Keratinocyte (primary cell): ENCODE data around the gene NOP9. TPM values are rescaled to one million over a fixed set of nuclear protein-coding genes. Genes with fewer than 3 reads are reported as not detected.

Experiments used
- DNase-seq: peaks from one replicate; pipeline ENCODE4 v3.0.0-alpha.2; 2011; ENCODE audit warnings: low read depth, missing footprints, low spot score
- FAIRE-seq: peaks from 2 replicates; lab custom pipeline; 2011; peaks lifted over from hg19 to GRCh38; lab: Jason Lieb, UNC
- H2AFZ ChIP-seq: 2 replicates; pipeline ENCODE4 v1.6.0; 2012; ENCODE audit warnings: low read length, control low read depth, inconsistent platforms; ENCODE audit not compliant: control insufficient read depth
- H3K27ac ChIP-seq: 2 replicates; pipeline ENCODE4 v1.5.1; 2011; ENCODE audit warnings: low read length; ENCODE audit not compliant: control insufficient read depth, insufficient read depth
- H3K27me3 ChIP-seq: 3 replicates; pipeline ENCODE4 v1.6.0; 2011; ENCODE audit warnings: low read length; ENCODE audit not compliant: control insufficient read depth, insufficient read depth; ENCODE audit errors: extremely low read depth
- H3K36me3 ChIP-seq, 2 experiments: 2 replicates in 1 of 2; 3 replicates in 1 of 2; pipeline ENCODE4 v1.5.1; 2011; ENCODE audit warnings: low read length in 2 of 2, mild to moderate bottlenecking in 1 of 2; ENCODE audit not compliant: control insufficient read depth in 2 of 2, insufficient read depth in 2 of 2; ENCODE audit errors: extremely low read depth in 1 of 2
- H3K4me1 ChIP-seq: 3 replicates; pipeline ENCODE4 v1.5.1; 2011; ENCODE audit warnings: low read length; ENCODE audit not compliant: control insufficient read depth, insufficient read depth; ENCODE audit errors: extremely low read depth
- H3K4me2 ChIP-seq: 3 replicates; pipeline ENCODE4 v1.6.0; 2011; ENCODE audit warnings: low read depth, low read length; ENCODE audit not compliant: control insufficient read depth, insufficient read depth; ENCODE audit errors: extremely low read depth
- H3K4me3 ChIP-seq, 3 experiments: fragments of 200-600 bp in 1 of 3; sonication (generic) in 1 of 3; 2 replicates in 2 of 3; 3 replicates in 1 of 3; pipeline ENCODE4 v1.5.1; 2011 to 2016; ENCODE audit warnings: low read length in 3 of 3, mild to moderate bottlenecking in 3 of 3, control low read depth in 2 of 3, inconsistent platforms in 1 of 3, low read depth in 1 of 3, mixed read lengths in 1 of 3, mixed run types in 1 of 3, moderate library complexity in 1 of 3; ENCODE audit not compliant: control insufficient read depth in 2 of 3, insufficient read depth in 2 of 3; ENCODE audit errors: extremely low read depth in 1 of 3
- H3K79me2 ChIP-seq: 2 replicates; pipeline ENCODE4 v1.6.0; 2012; ENCODE audit warnings: low read length; ENCODE audit not compliant: control insufficient read depth, insufficient read depth
- H3K9ac ChIP-seq: 3 replicates; pipeline ENCODE4 v1.6.0; 2011; ENCODE audit warnings: low read length; ENCODE audit not compliant: control insufficient read depth, insufficient read depth; ENCODE audit errors: extremely low read depth
- H3K9me1 ChIP-seq: 3 replicates; pipeline ENCODE4 v1.6.0; 2011; ENCODE audit warnings: low read length; ENCODE audit not compliant: control insufficient read depth, insufficient read depth; ENCODE audit errors: extremely low read depth
- H3K9me3 ChIP-seq: 2 replicates; pipeline ENCODE4 v1.5.1; 2012; ENCODE audit warnings: low read depth, low read length; ENCODE audit not compliant: control insufficient read depth
- H4K20me1 ChIP-seq: 3 replicates; pipeline ENCODE4 v1.6.0; 2011; ENCODE audit warnings: low read length; ENCODE audit not compliant: control insufficient read depth, insufficient read depth; ENCODE audit errors: extremely low read depth
- EZH2 ChIP-seq: IDR thresholded peaks from one replicate; pipeline ENCODE4 v1.6.1; 2012; ENCODE audit warnings: inconsistent platforms, mild to moderate bottlenecking, low read length, moderate library complexity
- dilution Hi-C: fragments of 300-500 bp; cut with MboI; formaldehyde crosslinking; loops from one replicate; pipeline ENCODE4 v1.7.0; 2020; ENCODE audit warnings: low sequenced_read_pairs; ENCODE audit not compliant: extremely low pct_ligation_motif_present
- polyA plus RNA-seq, 5 experiments: library from polyadenylated mRNA; depleted of rRNA in 3 of 5; stranded (reverse) in 3 of 5; stranded (forward) in 1 of 5; unstranded in 1 of 5; fragments of >200 nt; gene quantifications; 1 replicate in 1 of 5; 2 replicates in 3 of 5; 3 replicates in 1 of 5; pipeline versions ENCODE4 v1.2.1 to v1.2.3, GENCODE V29; 2011 to 2012; ENCODE audit warnings: missing spikeins in 2 of 5, low read depth in 1 of 5, low replicate concordance in 1 of 5
- TF ChIP-seq, protein P1 (sequence below), 3 experiments: IDR thresholded peaks in 1 of 3; conservative IDR thresholded peaks in 1 of 3; optimal IDR thresholded peaks in 1 of 3; 2 replicates in 2 of 3; 3 replicates in 1 of 3; pipeline versions ENCODE3 to v1.5.1; 2011; ENCODE audit warnings: low read length in 3 of 3, mild to moderate bottlenecking in 3 of 3, moderate library complexity in 2 of 3, control low read depth in 1 of 3, inconsistent platforms in 1 of 3; ENCODE audit not compliant: insufficient read depth in 2 of 3; ENCODE audit errors: extremely low read depth in 1 of 3

NOP9 gene
- polyA plus RNA-seq, 1 donor (not counting 4 experiments of a cell fraction or from before 2014, with no cell fraction given), result 19.9 TPM

- Histone ChIP-seq H3K79me2 (no peaks in the 10 kb centered on the region), H3K9ac (peak within 1 kb of the TSS; percentile 6), H3K36me3 (peaks cover 13 to 16% of the 10 kb centered on the region in 2 experiments), H3K4me3 (peak within 1 kb of the TSS in 2 of 3 experiments; percentile 3 to 9), H3K4me2 (peak within 1 kb of the TSS; percentile 46), H2AFZ (no peak within 1 kb of the TSS), H4K20me1 (no peaks in the 10 kb centered on the region), H3K9me3 (no peaks in the 10 kb centered on the region), H3K9me1 (no peaks in the 10 kb centered on the region), H3K27ac (peak within 1 kb of the TSS; percentile 15), H3K27me3 (no peaks in the 10 kb centered on the region), H3K4me1 (peaks cover 33% of the 10 kb centered on the region)
- dilution Hi-C loops, result no loop called here
- DNase-seq, result no peak
- TF ChIP-seq, protein P1, sequence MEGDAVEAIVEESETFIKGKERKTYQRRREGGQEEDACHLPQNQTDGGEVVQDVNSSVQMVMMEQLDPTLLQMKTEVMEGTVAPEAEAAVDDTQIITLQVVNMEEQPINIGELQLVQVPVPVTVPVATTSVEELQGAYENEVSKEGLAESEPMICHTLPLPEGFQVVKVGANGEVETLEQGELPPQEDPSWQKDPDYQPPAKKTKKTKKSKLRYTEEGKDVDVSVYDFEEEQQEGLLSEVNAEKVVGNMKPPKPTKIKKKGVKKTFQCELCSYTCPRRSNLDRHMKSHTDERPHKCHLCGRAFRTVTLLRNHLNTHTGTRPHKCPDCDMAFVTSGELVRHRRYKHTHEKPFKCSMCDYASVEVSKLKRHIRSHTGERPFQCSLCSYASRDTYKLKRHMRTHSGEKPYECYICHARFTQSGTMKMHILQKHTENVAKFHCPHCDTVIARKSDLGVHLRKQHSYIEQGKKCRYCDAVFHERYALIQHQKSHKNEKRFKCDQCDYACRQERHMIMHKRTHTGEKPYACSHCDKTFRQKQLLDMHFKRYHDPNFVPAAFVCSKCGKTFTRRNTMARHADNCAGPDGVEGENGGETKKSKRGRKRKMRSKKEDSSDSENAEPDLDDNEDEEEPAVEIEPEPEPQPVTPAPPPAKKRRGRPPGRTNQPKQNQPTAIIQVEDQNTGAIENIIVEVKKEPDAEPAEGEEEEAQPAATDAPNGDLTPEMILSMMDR (optimal IDR thresholded peaks at IDR 0.05 in 1 of 3, IDR thresholded peaks at IDR 0.05 in 1 of 3, conservative IDR thresholded peaks at IDR 0.05 in 1 of 3; ENCODE audit: extremely low read depth in 1 of 3, insufficient read depth in 2 of 3, low read length in 3 of 3), result no peak
- no peak for TF ChIP-seq EZH2
- no peak for FAIRE-seq
Observed at GRCh38 chr14:24262821-24263733, 36.6 kb upstream of the NOP9 start, which contains the start of gene TGM1. Gene TGM1, minus strand, starts transcription at chr14:24263177. Its CDS starts 825 bp downstream, at chr14:24262352.

GRCh38 chr14:24263848-24264247 lies 35.8 kb upstream of the NOP9 start:
- H2AFZ ChIP-seq, result no peak overlapping the region
- peak overlapping the region in 1 of 3 experiments; percentile 9 for H3K4me3 ChIP-seq
- H3K27ac ChIP-seq, result peak overlapping the region; percentile 15
- no peaks in the 10 kb centered on the region for H3K27me3 ChIP-seq
- peak overlapping the region; percentile 6 for H3K9ac ChIP-seq
- peak overlapping the region; percentile 46 for H3K4me2 ChIP-seq
- no peaks in the 10 kb centered on the region for H3K9me3 ChIP-seq
- peaks cover 11 to 20% of the 10 kb centered on the region in 2 experiments for H3K36me3 ChIP-seq
- dilution Hi-C loops, result no loop called here
- H4K20me1 ChIP-seq, result no peaks in the 10 kb centered on the region
- H3K79me2 ChIP-seq, result no peaks in the 10 kb centered on the region
- FAIRE-seq (no peak), DNase-seq (no peak)
- H3K4me1 ChIP-seq, result peaks cover 28% of the 10 kb centered on the region
- TF ChIP-seq, protein P1 (optimal IDR thresholded peaks at IDR 0.05 in 1 of 3, IDR thresholded peaks at IDR 0.05 in 1 of 3, conservative IDR thresholded peaks at IDR 0.05 in 1 of 3; ENCODE audit: extremely low read depth in 1 of 3, insufficient read depth in 2 of 3, low read length in 3 of 3), result no peak
- TF ChIP-seq EZH2, result no peak
- no peaks in the 10 kb centered on the region for H3K9me1 ChIP-seq
